NT2/D1 (cell line): ENCODE data around the gene LRMDA.

Experiments
- SUZ12 ChIP-seq: IDR thresholded peaks from 2 replicates; pipeline ENCODE4 v1.6.1; 2011; ENCODE audit not compliant: insufficient read length, insufficient read depth; ENCODE audit errors: extremely low read depth
- YY1 ChIP-seq: IDR thresholded peaks from 2 replicates; pipeline ENCODE4 v1.6.1; 2011; ENCODE audit not compliant: insufficient read length, insufficient read depth
- ZNF274 ChIP-seq: IDR thresholded peaks from 2 replicates; pipeline ENCODE4 v1.6.1; 2011; ENCODE audit warnings: mild to moderate bottlenecking, low read depth, low read length

- TF ChIP-seq YY1 (no peak), SUZ12 (no peak), ZNF274 (no peak)
These were observed 445.3 kb downstream of the LRMDA start for GRCh38 chr10:75876710-75877109.
